ENCODE measurements around the gene CNOT3. TPM values are rescaled to one million over a fixed set of nuclear protein-coding genes. Genes with fewer than 3 reads are reported as not detected.

CNOT3 gene
- total RNA-seq, 1 donor from 2014 or later, result 6.1 TPM

DNA sequence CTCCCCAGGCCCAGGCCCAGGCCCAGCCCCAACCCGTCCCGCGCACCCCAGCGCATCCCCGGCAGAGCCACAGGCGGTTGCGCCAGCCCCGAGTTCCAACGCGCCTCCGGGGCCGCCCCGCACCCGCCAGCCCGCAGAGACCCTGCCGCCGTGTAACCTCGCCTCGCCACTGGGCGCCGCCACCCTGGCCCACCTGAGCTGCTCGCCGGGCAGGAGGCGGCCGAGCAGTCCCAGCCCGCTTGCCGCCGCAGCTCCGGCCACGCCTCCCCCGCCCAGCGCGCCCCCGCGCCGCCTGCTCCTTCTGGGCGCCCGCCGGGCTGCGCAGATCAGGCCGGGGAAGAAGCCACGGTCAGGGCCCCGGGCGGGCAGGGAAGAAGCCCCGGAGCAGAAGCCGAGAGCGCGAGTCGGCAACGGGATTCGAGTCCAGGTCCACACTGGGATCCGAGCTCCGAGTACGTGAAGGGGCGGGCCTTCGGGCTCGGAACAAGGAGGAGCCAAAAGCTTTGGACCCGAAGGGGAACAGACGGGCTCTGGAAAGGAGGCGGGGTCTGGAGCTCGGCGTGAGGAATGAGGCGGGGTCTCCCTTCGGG is 51.7 kb downstream of the CNOT3 start, which contains the start of gene MBOAT7:
MBOAT7 (minus strand) TSS at position 436 of the 590 bp plus-strand sequence. CDS start 1,072 bp downstream, outside the sequence.
- Histone ChIP-seq H3K4me3 (ENCODE audit: low read depth, low read length) (peak within 1 kb of the TSS; percentile 82), H3K27me3 (ENCODE audit: control insufficient read depth, insufficient read depth, low read length) (no peaks in the 10 kb centered on the region), H3K36me3 (ENCODE audit: control insufficient read depth, insufficient read depth, low read length) (peaks cover 10% of the 10 kb centered on the region)
- peak; percentile 47 for DNase-seq (ENCODE audit: low read depth)
- peak; percentile 25 for TF ChIP-seq CTCF (IDR thresholded peaks at IDR 0.05; ENCODE audit: insufficient read depth, low read length, severe bottlenecking)
- FAIRE-seq, result no peak

DNA sequence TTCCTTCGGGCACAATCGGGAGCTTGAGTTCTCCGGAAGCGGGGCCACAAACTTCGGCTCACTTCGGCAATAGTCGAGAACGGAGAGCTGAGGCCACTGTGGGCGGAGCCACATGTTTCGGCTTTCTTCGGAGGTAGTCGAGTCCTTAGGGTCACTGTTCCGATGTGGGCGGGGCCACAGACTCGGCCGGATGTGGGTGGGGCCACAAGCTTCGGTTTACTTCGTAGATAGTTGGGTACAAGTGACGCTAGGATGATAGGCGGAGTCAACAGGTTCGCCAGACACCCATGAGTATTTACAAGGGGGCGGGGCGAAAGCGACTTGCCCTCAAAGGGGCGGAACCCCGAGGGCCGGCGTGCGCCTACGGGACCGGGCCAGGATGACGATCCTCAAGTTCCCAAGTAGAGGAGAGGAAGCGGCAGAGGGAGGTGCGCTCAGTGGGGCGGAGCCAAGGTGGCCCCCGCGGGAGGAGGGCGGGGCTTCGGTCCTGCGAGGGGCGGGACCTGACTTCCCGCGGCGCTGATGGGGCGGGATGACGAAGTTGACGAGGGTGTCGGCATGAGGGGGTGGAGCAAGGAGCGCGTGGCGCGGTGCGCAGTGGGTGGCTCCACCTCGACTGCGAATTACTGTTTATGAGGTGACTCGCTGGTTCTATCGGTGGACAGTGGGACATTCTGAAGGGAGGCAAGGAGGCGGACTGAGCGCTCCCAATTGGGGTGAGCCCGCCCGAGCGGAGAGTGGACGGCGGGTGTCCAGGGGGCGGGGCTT is 52.4 kb downstream of the CNOT3 start:
- FAIRE-seq (peak; percentile 99), DNase-seq (ENCODE audit: low read depth) (peak; percentile 99)
- Histone ChIP-seq H3K36me3 (ENCODE audit: control insufficient read depth, insufficient read depth, low read length) (peaks cover 10% of the 10 kb centered on the region), H3K4me3 (ENCODE audit: low read depth, low read length) (peak overlapping the region; percentile 82), H3K27me3 (ENCODE audit: control insufficient read depth, insufficient read depth, low read length) (no peaks in the 10 kb centered on the region)
- TF ChIP-seq CTCF (IDR thresholded peaks at IDR 0.05; ENCODE audit: insufficient read depth, low read length, severe bottlenecking), result no peak

DNA sequence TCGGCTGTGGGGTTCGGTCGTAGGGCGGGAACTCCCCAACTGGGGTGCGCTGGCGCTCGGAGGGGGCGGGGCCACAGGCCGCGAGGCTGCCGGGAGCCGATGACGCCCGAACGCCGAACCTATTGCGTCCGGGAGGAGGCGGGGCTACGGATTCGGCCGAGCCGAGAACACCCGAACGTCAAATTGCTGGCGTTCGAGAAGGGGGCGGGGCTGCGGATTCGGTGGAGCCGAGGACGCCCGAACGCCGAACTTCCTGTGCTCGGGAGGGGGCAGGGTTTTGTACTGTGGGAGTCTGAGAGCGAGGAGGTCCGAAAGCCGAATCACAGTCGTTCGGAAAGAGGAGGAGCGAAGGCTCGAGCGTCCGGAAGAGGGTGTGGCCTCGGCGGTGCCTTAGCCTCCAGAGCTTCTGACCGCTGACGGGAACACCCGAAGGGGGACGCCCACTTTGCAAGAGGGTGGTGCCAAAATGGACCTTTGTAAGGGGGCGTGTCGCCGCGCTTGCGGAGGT is 53.0 kb downstream of the CNOT3 start:
- Histone ChIP-seq H3K36me3 (ENCODE audit: control insufficient read depth, insufficient read depth, low read length) (peaks cover 8% of the 10 kb centered on the region), H3K27me3 (ENCODE audit: control insufficient read depth, insufficient read depth, low read length) (no peaks in the 10 kb centered on the region), H3K4me3 (ENCODE audit: low read depth, low read length) (peak overlapping the region; percentile 82)
- DNase-seq (ENCODE audit: low read depth) (peak; percentile 97), FAIRE-seq (no peak)
- no peak for TF ChIP-seq CTCF (IDR thresholded peaks at IDR 0.05; ENCODE audit: insufficient read depth, low read length, severe bottlenecking)

- no peak for TF ChIP-seq CTCF (IDR thresholded peaks at IDR 0.05; ENCODE audit: insufficient read depth, low read length, severe bottlenecking)
- Histone ChIP-seq H3K27me3 (ENCODE audit: control insufficient read depth, insufficient read depth, low read length) (no peaks in the 10 kb centered on the region), H3K4me3 (ENCODE audit: low read depth, low read length) (peak within 1 kb of the TSS; percentile 82), H3K36me3 (ENCODE audit: control insufficient read depth, insufficient read depth, low read length) (peaks cover 8% of the 10 kb centered on the region)
- no peak for FAIRE-seq
- no peak for DNase-seq (ENCODE audit: low read depth)
These were observed 53.6 kb downstream of the CNOT3 start, which contains the start of gene TSEN34 for GRCh38 chr19:54191011-54191810. Gene TSEN34, plus strand, starts transcription at chr19:54191308. Its CDS starts 57 bp downstream, at chr19:54191365.

DNA sequence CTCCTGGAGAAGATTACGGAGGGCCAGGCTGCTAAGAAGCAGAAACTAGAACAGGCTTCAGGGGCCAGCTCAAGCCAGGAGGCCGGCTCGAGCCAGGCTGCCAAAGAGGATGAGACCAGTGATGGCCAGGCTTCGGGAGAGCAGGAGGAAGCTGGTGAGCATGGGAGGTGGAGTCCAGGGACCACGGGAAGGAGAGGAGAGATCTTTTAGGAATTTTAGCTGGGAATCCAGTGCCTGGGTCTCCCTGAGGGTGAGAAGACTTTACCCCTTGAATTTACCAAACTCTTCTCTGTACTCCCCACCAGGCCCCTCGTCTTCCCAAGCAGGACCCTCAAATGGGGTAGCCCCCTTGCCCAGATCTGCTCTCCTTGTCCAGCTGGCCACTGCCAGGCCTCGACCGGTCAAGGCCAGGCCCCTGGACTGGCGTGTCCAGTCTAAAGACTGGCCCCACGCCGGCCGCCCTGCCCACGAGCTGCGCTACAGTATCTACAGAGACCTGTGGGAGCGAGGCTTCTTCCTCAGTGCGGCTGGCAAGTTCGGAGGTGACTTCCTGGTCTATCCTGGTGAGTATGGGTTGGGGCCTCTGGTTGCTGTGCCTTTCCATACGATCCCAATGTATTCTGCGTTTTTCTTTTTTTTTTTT is 54.4 kb downstream of the CNOT3 start:
- no peaks in the 10 kb centered on the region for H3K27me3 ChIP-seq (ENCODE audit: control insufficient read depth, insufficient read depth, low read length)
- no peak for DNase-seq (ENCODE audit: low read depth)

More for the DNA sequence above, 54.4 kb downstream of the CNOT3 start:
- Histone ChIP-seq H3K4me3 (ENCODE audit: low read depth, low read length) (peak overlapping the region; percentile 82), H3K36me3 (ENCODE audit: control insufficient read depth, insufficient read depth, low read length) (peaks cover 6% of the 10 kb centered on the region)
- TF ChIP-seq CTCF (IDR thresholded peaks at IDR 0.05; ENCODE audit: insufficient read depth, low read length, severe bottlenecking), result no peak
- no peak for FAIRE-seq
